GM23338 (cell line): ENCODE measurements around the gene PAM16. TPM values are rescaled to one million over a fixed set of nuclear protein-coding genes. Genes with fewer than 3 reads are reported as not detected.

Experiments used
- ATAC-seq: fragments of 200-7000 bp; cut with Tn5 transposase; 3 replicates; pipeline ENCODE4 v1.9.1; 2020
- DNase-seq: peaks from one replicate; pipeline ENCODE4 v3.0.0-alpha.2; 2015; ENCODE audit warnings: low spot score
- H2AFZ ChIP-seq: fragments of 200-600 bp; sonication (generic); 2 replicates; pipeline ENCODE4 v1.8.0; 2016; ENCODE audit warnings: antibody characterized with exemption, mild to moderate bottlenecking, moderate library complexity
- H3F3A ChIP-seq: fragments of 200-600 bp; sonication (generic); replicated peaks from 2 replicates; pipeline ENCODE4 v1.8.0; 2017; ENCODE audit warnings: antibody characterized with exemption, mixed run types, low read depth
- H3K27ac ChIP-seq: fragments of 200-600 bp; sonication (generic); 2 replicates; pipeline ENCODE4 v1.6.1; 2016; ENCODE audit warnings: low read depth
- H3K27me3 ChIP-seq: fragments of 200-600 bp; sonication (generic); 2 replicates; pipeline ENCODE4 v1.8.0; 2016; ENCODE audit warnings: mild to moderate bottlenecking, mixed run types, moderate library complexity; ENCODE audit not compliant: insufficient read depth
- H3K36me3 ChIP-seq: fragments of 200-600 bp; sonication (generic); 2 replicates; pipeline ENCODE4 v1.8.0; 2016; ENCODE audit warnings: mild to moderate bottlenecking; ENCODE audit not compliant: insufficient read depth
- H3K4me1 ChIP-seq: fragments of 200-600 bp; sonication (generic); 2 replicates; pipeline ENCODE4 v1.8.0; 2016; ENCODE audit warnings: mild to moderate bottlenecking, moderate library complexity; ENCODE audit not compliant: insufficient read depth
- H3K4me2 ChIP-seq: fragments of 200-600 bp; sonication (generic); 2 replicates; pipeline ENCODE4 v1.7.1; 2017; ENCODE audit warnings: mixed run types
- H3K4me3 ChIP-seq: fragments of 200-600 bp; sonication (generic); 2 replicates; pipeline ENCODE4 v1.6.1; 2016; ENCODE audit warnings: mixed run types
- H3K79me2 ChIP-seq: fragments of 200-600 bp; sonication (generic); replicated peaks from 2 replicates; pipeline ENCODE4 v1.8.0; 2017; ENCODE audit warnings: mild to moderate bottlenecking; ENCODE audit not compliant: insufficient read depth
- H3K9me2 ChIP-seq: fragments of 200-600 bp; sonication (generic); 2 replicates; pipeline ENCODE4 v1.8.0; 2017; ENCODE audit not compliant: insufficient read depth
- H4K20me1 ChIP-seq: fragments of 200-600 bp; sonication (generic); replicated peaks from 2 replicates; pipeline ENCODE4 v1.8.0; 2017; ENCODE audit warnings: mild to moderate bottlenecking; ENCODE audit not compliant: insufficient read depth
- H3K27ac Mint-ChIP-seq: 2 replicates; pipeline ENCODE4 v1.8.0; 2020; ENCODE audit warnings: inconsistent platforms, mild to moderate bottlenecking, moderate library complexity, mixed read lengths
- H3K27me3 Mint-ChIP-seq: 3 replicates; pipeline ENCODE4 v1.8.0; 2022; ENCODE audit warnings: low read depth, mild to moderate bottlenecking, moderate library complexity, mixed read lengths, inconsistent platforms; ENCODE audit not compliant: insufficient read depth, poor library complexity
- H3K36me3 Mint-ChIP-seq: 3 replicates; pipeline ENCODE4 v1.8.0; 2021; ENCODE audit warnings: low read depth, mild to moderate bottlenecking, inconsistent platforms, moderate library complexity, mixed read lengths
- H3K4me1 Mint-ChIP-seq: 3 replicates; pipeline ENCODE4 v1.8.0; 2020; ENCODE audit warnings: mild to moderate bottlenecking, inconsistent platforms, mixed read lengths
- H3K4me3 Mint-ChIP-seq: 3 replicates; pipeline ENCODE4 v1.8.0; 2021; ENCODE audit warnings: moderate library complexity, mild to moderate bottlenecking, inconsistent platforms, mixed read lengths
- H3K9me3 Mint-ChIP-seq: 3 replicates; pipeline ENCODE4 v1.8.0; 2020; ENCODE audit warnings: moderate library complexity, mild to moderate bottlenecking, inconsistent platforms, mixed read lengths
- CREB1 ChIP-seq: fragments of 250-450 bp; sonication (Bioruptor Pico); IDR thresholded peaks from 2 replicates; pipeline ENCODE4 v1.5.0; 2020; ENCODE audit warnings: low read depth, mild to moderate bottlenecking, moderate library complexity
- EZH2 ChIP-seq: fragments of 200-600 bp; sonication (generic); IDR thresholded peaks from one replicate; pipeline ENCODE4 v1.8.0; 2017; ENCODE audit warnings: antibody characterized with exemption, mild to moderate bottlenecking, low read depth; ENCODE audit not compliant: unreplicated experiment
- EZH2phosphoT487 ChIP-seq: fragments of 200-600 bp; sonication (generic); IDR thresholded peaks from one replicate; pipeline ENCODE4 v1.8.1; 2018; ENCODE audit warnings: antibody characterized with exemption; ENCODE audit not compliant: unreplicated experiment
- JUNB ChIP-seq: IDR thresholded peaks from one replicate; pipeline ENCODE4 v1.6.1; 2016; ENCODE audit warnings: antibody characterized with exemption; ENCODE audit not compliant: unreplicated experiment
- NANOG ChIP-seq: IDR thresholded peaks from 2 replicates; pipeline ENCODE4 v1.6.1; 2016; ENCODE audit warnings: antibody characterized with exemption, borderline replicate concordance
- POLR2AphosphoS5 ChIP-seq: IDR thresholded peaks from 2 replicates; pipeline ENCODE4 v1.6.1; 2016; ENCODE audit warnings: antibody characterized with exemption, low read depth
- STAT1 ChIP-seq: IDR thresholded peaks from one replicate; pipeline ENCODE4 v1.6.1; 2016; ENCODE audit warnings: antibody characterized with exemption; ENCODE audit not compliant: unreplicated experiment
- ZNF114 ChIP-seq: fragments of 250-450 bp; sonication (Bioruptor Pico); IDR thresholded peaks from 2 replicates; pipeline ENCODE4 v1.5.0; 2020; ENCODE audit warnings: mild to moderate bottlenecking, moderate library complexity
- ZNF331 ChIP-seq: fragments of 250-450 bp; sonication (Bioruptor Pico); IDR thresholded peaks from 2 replicates; pipeline ENCODE4 v1.5.0; 2020; ENCODE audit warnings: low read depth, mild to moderate bottlenecking, moderate library complexity
- polyA plus RNA-seq: library from polyadenylated mRNA; unstranded; fragments of >200 nt; fragmentation: Nextera tagmentation; extraction: Ambion mirVana; gene quantifications from 2 replicates; pipeline ENCODE4 v1.2.1, GENCODE V29; 2016
- total RNA-seq: library from RNA; depleted of rRNA; stranded (reverse); fragments of >200 nt; shearing (Covaris generic); gene quantifications from 2 replicates; pipeline ENCODE4 v1.2.3, GENCODE V29; 2014
- TF ChIP-seq, protein P1 (sequence below): IDR thresholded peaks from 2 replicates; pipeline ENCODE4 v1.6.1; 2016; ENCODE audit warnings: antibody characterized with exemption
- TF ChIP-seq, protein P2 (sequence below), 2 experiments: fragments of 200-600 bp in 1 of 2; sonication (generic) in 1 of 2; conservative IDR thresholded peaks; 2 replicates each; pipeline versions ENCODE4 v1.5.1 to v1.6.1; 2016 to 2017; ENCODE audit warnings: antibody characterized with exemption in 2 of 2, low read depth in 2 of 2, mild to moderate bottlenecking in 2 of 2, moderate library complexity in 1 of 2
- TF ChIP-seq, protein P3 (sequence below): IDR thresholded peaks from one replicate; pipeline ENCODE4 v1.6.1; 2018; ENCODE audit warnings: antibody characterized with exemption; ENCODE audit not compliant: unreplicated experiment
- TF ChIP-seq, protein P4 (sequence below): fragments of 250-450 bp; sonication (Bioruptor Pico); IDR thresholded peaks from 2 replicates; pipeline ENCODE4 v1.5.0; 2020; ENCODE audit warnings: mild to moderate bottlenecking, moderate library complexity

PAM16 gene
- total and polyA plus RNA-seq, 2 experiments from 2014 or later, result 84.1 to 283 TPM

DNA sequence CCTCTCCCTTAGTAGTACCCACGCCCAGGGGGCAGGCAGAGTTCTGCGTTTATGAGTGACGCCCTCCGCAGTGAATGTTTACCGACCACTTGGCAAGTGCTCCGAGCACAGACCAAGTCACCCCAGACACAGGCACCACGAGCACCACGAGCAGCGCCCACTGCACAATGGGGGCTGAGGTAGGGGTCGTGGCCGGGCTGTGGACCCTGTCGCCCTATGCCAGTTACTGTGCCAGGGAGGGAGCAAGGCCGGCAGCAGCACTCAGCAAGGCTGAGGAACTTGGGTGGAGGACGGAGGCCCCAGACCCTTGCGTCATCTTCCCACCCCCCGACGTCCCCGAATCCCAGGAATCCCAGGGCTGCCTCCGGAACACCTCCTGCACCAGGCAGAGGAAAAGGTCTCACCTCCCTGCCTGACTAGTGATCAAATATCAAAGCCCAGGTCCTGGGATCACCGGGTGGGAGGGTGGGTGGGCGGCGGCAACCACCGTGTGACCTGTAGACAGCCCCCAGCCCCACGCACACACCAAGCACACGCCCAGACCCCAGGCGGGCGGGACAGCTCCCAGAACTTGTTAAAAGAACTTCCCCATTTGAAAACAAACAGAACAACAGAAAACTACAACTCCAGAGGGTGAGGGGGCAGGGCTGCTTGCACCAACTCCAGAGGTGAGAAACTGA, 25.9 kb upstream of the PAM16 start:
- H3K9me2 ChIP-seq, result no peaks in the 10 kb centered on the region
- H3K4me3 ChIP-seq, result no peak overlapping the region
- no peaks in the 10 kb centered on the region for H3K36me3 ChIP-seq
- Mint-ChIP-seq H3K9me3 (no peaks in the 10 kb centered on the region), H3K27me3 (peaks cover 24% of the 10 kb centered on the region), H3K4me3 (peak overlapping the region; percentile 46; the same call in 2 of the 3 replicates), H3K27ac (peak overlapping the region; percentile 93), H3K4me1 (peaks cover 60% of the 10 kb centered on the region), H3K36me3 (peaks cover 3% of the 10 kb centered on the region; the same call in 2 of the 3 replicates)
- peaks cover 15% of the 10 kb centered on the region for H3K79me2 ChIP-seq
- TF ChIP-seq, protein P1, sequence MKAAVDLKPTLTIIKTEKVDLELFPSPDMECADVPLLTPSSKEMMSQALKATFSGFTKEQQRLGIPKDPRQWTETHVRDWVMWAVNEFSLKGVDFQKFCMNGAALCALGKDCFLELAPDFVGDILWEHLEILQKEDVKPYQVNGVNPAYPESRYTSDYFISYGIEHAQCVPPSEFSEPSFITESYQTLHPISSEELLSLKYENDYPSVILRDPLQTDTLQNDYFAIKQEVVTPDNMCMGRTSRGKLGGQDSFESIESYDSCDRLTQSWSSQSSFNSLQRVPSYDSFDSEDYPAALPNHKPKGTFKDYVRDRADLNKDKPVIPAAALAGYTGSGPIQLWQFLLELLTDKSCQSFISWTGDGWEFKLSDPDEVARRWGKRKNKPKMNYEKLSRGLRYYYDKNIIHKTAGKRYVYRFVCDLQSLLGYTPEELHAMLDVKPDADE, result no peak
- TF ChIP-seq, protein P2, sequence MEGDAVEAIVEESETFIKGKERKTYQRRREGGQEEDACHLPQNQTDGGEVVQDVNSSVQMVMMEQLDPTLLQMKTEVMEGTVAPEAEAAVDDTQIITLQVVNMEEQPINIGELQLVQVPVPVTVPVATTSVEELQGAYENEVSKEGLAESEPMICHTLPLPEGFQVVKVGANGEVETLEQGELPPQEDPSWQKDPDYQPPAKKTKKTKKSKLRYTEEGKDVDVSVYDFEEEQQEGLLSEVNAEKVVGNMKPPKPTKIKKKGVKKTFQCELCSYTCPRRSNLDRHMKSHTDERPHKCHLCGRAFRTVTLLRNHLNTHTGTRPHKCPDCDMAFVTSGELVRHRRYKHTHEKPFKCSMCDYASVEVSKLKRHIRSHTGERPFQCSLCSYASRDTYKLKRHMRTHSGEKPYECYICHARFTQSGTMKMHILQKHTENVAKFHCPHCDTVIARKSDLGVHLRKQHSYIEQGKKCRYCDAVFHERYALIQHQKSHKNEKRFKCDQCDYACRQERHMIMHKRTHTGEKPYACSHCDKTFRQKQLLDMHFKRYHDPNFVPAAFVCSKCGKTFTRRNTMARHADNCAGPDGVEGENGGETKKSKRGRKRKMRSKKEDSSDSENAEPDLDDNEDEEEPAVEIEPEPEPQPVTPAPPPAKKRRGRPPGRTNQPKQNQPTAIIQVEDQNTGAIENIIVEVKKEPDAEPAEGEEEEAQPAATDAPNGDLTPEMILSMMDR (conservative IDR thresholded peaks at IDR 0.05; ENCODE audit: low read depth in 2 of 2), result no peak
- TF ChIP-seq EZH2phosphoT487 (no peak), POLR2AphosphoS5 (no peak), STAT1 (no peak), CREB1 (CRISPR knock-in tag) (no peak), JUNB (no peak), ZNF331 (CRISPR knock-in tag) (no peak), EZH2 (no peak), NANOG (no peak), ZNF114 (no peak)
- TF ChIP-seq, protein P3, sequence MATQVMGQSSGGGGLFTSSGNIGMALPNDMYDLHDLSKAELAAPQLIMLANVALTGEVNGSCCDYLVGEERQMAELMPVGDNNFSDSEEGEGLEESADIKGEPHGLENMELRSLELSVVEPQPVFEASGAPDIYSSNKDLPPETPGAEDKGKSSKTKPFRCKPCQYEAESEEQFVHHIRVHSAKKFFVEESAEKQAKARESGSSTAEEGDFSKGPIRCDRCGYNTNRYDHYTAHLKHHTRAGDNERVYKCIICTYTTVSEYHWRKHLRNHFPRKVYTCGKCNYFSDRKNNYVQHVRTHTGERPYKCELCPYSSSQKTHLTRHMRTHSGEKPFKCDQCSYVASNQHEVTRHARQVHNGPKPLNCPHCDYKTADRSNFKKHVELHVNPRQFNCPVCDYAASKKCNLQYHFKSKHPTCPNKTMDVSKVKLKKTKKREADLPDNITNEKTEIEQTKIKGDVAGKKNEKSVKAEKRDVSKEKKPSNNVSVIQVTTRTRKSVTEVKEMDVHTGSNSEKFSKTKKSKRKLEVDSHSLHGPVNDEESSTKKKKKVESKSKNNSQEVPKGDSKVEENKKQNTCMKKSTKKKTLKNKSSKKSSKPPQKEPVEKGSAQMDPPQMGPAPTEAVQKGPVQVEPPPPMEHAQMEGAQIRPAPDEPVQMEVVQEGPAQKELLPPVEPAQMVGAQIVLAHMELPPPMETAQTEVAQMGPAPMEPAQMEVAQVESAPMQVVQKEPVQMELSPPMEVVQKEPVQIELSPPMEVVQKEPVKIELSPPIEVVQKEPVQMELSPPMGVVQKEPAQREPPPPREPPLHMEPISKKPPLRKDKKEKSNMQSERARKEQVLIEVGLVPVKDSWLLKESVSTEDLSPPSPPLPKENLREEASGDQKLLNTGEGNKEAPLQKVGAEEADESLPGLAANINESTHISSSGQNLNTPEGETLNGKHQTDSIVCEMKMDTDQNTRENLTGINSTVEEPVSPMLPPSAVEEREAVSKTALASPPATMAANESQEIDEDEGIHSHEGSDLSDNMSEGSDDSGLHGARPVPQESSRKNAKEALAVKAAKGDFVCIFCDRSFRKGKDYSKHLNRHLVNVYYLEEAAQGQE, result no peak
- TF ChIP-seq, protein P4, sequence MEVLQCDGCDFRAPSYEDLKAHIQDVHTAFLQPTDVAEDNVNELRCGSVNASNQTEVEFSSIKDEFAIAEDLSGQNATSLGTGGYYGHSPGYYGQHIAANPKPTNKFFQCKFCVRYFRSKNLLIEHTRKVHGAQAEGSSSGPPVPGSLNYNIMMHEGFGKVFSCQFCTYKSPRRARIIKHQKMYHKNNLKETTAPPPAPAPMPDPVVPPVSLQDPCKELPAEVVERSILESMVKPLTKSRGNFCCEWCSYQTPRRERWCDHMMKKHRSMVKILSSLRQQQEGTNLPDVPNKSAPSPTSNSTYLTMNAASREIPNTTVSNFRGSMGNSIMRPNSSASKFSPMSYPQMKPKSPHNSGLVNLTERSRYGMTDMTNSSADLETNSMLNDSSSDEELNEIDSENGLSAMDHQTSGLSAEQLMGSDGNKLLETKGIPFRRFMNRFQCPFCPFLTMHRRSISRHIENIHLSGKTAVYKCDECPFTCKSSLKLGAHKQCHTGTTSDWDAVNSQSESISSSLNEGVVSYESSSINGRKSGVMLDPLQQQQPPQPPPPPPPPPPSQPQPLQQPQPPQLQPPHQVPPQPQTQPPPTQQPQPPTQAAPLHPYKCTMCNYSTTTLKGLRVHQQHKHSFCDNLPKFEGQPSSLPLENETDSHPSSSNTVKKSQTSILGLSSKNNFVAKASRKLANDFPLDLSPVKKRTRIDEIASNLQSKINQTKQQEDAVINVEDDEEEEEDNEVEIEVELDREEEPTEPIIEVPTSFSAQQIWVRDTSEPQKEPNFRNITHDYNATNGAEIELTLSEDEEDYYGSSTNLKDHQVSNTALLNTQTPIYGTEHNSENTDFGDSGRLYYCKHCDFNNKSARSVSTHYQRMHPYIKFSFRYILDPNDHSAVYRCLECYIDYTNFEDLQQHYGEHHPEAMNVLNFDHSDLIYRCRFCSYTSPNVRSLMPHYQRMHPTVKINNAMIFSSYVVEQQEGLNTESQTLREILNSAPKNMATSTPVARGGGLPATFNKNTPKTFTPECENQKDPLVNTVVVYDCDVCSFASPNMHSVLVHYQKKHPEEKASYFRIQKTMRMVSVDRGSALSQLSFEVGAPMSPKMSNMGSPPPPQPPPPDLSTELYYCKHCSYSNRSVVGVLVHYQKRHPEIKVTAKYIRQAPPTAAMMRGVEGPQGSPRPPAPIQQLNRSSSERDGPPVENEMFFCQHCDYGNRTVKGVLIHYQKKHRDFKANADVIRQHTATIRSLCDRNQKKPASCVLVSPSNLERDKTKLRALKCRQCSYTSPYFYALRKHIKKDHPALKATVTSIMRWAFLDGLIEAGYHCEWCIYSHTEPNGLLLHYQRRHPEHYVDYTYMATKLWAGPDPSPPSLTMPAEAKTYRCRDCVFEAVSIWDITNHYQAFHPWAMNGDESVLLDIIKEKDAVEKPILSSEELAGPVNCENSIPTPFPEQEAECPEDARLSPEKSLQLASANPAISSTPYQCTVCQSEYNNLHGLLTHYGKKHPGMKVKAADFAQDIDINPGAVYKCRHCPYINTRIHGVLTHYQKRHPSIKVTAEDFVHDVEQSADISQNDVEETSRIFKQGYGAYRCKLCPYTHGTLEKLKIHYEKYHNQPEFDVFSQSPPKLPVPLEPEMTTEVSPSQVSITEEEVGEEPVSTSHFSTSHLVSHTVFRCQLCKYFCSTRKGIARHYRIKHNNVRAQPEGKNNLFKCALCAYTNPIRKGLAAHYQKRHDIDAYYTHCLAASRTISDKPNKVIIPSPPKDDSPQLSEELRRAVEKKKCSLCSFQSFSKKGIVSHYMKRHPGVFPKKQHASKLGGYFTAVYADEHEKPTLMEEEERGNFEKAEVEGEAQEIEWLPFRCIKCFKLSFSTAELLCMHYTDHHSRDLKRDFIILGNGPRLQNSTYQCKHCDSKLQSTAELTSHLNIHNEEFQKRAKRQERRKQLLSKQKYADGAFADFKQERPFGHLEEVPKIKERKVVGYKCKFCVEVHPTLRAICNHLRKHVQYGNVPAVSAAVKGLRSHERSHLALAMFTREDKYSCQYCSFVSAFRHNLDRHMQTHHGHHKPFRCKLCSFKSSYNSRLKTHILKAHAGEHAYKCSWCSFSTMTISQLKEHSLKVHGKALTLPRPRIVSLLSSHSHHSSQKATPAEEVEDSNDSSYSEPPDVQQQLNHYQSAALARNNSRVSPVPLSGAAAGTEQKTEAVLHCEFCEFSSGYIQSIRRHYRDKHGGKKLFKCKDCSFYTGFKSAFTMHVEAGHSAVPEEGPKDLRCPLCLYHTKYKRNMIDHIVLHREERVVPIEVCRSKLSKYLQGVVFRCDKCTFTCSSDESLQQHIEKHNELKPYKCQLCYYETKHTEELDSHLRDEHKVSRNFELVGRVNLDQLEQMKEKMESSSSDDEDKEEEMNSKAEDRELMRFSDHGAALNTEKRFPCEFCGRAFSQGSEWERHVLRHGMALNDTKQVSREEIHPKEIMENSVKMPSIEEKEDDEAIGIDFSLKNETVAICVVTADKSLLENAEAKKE (CRISPR knock-in tag), result no peak
- peak overlapping the region; percentile 76; the same call in 1 of the 2 replicates for H3K27ac ChIP-seq
- H3K4me1 ChIP-seq, result peaks cover 55% of the 10 kb centered on the region
- DNase-seq (no peak), ATAC-seq (peak; percentile 5)
- H2AFZ ChIP-seq, result no peak overlapping the region
- H3K4me2 ChIP-seq, result peak overlapping the region; percentile 48; the same call in 1 of the 2 replicates
- peaks cover 3% of the 10 kb centered on the region; the same call in 1 of the 2 replicates for H3K27me3 ChIP-seq
- no peaks in the 10 kb centered on the region; the same call in 1 of the 2 replicates for H4K20me1 ChIP-seq
- 0 out of 2 replicates have a peak, but pooled peaks cover 13% of the 10 kb centered on the region for H3F3A ChIP-seq
